Activated CD4-positive, alpha-beta T cell treated with anti-CD3 and anti-CD28 coated beads for 1 hour (primary cell): Measurements from ENCODE around the gene SLC2A1.
A peak's percentile ranks its signal among the peaks of the same experiment; 100 is the strongest.
"Not testable (repeated sequence)": the region's sequence is repeated elsewhere in the genome, so short reads cannot be mapped to it uniquely, and the experiment has no call there.

Source experiments
- DNase-seq: peaks from one replicate; pipeline ENCODE4 v3.0.0-alpha.2; 2020

Gene SLC2A1

DNA sequence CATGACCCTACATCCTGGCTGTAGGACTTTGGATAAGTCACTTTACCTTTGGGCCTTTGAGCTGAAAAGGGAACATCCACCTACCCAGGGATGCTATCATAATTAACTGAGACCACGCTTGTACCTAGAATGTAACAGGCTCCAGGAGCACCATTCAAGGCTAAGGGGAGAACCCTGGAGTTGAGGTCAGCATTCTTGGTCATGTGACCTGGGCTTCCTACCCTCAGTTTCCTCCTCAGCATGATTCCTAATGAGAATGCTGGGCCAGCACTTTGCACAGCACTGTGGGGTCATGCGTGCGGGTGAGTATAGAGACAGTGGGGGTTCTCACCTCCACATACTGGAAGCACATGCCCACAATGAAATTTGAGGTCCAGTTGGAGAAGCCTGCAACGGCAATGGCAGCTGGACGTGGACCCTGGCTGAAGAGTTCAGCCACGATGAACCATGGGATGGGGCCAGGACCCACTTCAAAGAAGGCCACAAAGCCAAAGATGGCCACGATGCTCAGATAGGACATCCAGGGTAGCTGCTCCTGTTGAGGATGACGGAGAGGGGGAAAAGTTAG is 31.3 kb downstream of the SLC2A1 start:
- no peak for DNase-seq

GRCh38 chr1:42926879-42927242 is 31.8 kb downstream of the SLC2A1 start:
- no peak for DNase-seq

DNA sequence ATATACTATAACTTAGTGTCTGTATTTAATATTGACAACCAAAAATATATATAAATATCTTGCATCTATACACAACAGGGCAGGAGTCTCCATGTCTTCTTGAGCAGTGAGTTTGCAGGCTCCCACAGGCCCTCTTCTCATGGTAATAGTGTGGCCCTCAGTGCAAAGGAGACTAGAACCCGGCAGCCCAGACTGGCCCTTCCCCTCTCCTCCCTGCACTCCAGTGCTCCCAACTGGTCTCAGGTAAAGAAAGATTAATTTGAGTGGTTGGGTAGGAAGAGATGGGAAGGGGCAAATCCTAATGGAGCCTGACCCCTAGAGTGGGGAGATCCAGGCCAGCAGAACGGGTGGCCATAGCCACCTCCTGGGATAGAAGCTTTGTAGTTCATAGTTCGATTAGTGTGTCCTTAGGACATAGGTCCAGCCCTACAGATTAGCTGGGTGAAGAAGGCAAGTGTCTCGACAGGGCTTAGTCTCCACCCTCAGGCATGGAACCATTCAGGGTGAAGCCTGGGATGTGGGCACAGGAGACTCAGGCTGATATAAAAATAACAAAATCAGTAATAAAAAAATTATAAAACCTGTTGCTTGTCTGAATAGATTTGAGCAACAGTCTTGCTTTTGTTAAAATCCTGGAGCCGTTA is 32.3 kb downstream of the SLC2A1 start:
- no peak for DNase-seq

GRCh38 chr1:42924851-42925760 is 33.6 kb downstream of the SLC2A1 start:
- no peak for DNase-seq

- DNase-seq = peak; percentile 82
Observed at GRCh38 chr1:42924082-42924850, 34.4 kb downstream of the SLC2A1 start.

- DNase-seq = no peak
Observed at GRCh38 chr1:42923367-42924081, 35.1 kb downstream of the SLC2A1 start.

GRCh38 chr1:42922687-42923366 is 35.8 kb downstream of the SLC2A1 start:
- no peak for DNase-seq

DNA sequence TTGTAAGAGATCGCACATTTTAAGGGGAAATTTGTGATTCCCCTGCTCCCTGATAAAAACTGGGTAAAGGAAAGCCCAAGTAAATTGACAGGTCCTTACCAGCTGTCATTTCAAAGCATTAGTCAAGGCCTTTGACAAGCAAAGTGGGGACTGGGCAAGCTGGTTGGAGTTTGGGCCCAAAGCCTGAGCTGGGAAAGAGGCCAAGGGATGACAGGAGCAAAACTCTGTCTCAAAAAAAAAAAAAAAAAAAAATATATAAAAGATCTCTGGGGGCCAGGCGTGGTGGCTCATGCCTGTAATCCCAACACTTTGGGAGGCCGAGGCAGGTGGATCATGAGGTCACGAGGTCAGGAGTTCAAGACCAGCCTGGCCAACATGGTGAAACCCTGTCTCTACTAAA is 36.9 kb downstream of the SLC2A1 start:
- no peak for DNase-seq

GRCh38 chr1:42919651-42920050 is 39.0 kb downstream of the SLC2A1 start:
- DNase-seq = not testable (repeated sequence)

DNA sequence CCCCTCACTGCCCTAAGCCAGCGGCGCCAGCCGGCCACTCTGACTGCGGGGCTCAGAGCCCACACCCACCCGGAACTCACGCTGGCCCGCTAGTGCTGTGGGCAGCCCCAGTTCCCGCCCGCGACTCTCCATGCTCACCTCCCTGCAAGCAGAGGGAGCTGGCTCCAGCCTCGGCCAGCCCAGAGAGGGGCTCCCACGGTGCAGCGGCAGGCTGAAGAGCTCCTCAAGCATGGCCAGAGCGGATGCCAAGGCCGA is 41.5 kb downstream of the SLC2A1 start:
- DNase-seq = no peak

- DNase-seq = no peak
Observed at GRCh38 chr1:42915456-42915855, 43.2 kb downstream of the SLC2A1 start.

GRCh38 chr1:42914092-42914627 is 44.5 kb downstream of the SLC2A1 start:
- DNase-seq = no peak

DNA sequence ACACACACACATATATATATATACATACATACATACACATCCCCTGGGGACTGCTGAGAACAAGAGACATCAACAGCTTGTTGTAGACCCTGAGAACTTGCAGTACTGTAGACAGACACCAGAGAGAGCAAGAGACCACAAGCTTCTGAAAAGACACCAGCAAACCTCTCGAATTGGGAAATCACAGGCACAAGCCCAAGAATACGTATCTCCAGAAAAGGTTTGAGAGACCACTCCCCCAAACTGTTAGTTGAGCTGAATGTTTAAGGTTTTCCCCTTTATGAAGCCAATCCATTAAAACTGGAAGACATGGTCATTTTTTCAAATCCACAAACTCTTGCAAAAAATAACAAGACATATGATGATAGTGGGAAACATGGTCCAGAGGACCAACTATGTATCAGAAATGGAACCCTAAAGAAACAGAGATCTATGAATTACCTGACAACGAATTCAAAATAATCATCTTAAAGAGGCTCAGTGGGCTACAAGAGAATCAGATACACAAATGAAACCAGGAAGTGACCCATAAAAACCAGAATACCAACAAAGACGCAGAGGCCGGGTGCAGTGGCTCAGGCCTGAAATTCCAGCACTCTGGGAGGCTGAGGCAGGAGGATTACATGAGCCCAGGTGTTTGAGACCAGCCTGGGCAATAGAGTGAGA is 45.1 kb downstream of the SLC2A1 start:
- no peak for DNase-seq

GRCh38 chr1:42910985-42911384 is 47.7 kb downstream of the SLC2A1 start:
- DNase-seq = no peak

GRCh38 chr1:42908046-42908445 is 50.6 kb downstream of the SLC2A1 start:
- no peak for DNase-seq

GRCh38 chr1:42904434-42904833 is 54.2 kb downstream of the SLC2A1 start:
- no peak for DNase-seq

DNA sequence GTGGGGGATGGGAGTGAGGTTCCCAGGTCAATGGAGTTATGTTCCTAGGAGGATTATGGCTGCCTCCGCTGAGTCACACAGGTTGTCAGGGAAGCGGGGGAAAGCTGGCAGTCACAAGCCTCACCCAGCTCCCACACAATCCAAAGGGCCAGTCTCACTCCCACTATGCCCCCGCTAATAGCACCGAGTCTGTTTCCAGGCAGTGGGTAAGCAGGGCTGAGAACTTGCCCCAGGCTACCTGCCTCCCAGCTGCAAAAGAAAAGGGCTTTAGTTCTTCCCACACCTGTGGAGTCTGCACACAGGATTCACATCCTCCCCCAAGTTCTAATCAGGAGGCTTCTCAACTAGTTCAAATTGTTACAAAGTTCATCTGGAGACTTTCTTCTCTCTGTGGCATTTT is 58.7 kb downstream of the SLC2A1 start:
- DNase-seq = not testable (repeated sequence)

DNA sequence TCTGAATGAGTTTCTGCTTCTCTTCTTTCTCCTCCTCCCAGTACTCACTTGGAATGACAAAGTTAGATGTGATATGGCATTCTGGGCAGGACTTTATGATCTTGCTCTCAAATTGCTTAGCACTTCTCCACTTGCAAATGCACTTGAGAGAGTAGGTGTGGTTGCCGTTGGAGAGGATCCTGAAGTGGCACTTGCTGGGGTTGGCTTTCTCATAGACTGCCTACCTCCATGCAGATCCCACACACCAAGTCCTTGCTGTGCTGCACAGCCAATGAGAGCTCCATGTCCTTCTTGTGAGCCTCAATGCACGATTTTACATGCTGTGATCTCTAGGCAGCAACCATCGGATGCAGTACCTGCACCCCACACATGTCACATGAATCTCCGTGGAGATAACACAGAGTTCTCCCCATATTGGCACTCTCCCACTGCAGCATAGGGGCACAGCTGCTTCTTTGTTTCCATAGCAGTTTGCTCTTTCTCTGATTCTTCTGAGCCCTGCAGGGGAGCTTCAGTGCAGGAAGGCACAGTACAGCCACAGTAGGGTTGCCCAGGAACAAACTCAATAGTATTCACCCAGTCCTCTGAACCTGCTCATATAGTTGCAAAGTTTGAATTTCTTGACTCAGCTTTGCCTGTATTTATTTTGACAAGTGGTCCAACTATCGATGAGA is 67.1 kb downstream of the SLC2A1 start:
- DNase-seq = no peak

DNA sequence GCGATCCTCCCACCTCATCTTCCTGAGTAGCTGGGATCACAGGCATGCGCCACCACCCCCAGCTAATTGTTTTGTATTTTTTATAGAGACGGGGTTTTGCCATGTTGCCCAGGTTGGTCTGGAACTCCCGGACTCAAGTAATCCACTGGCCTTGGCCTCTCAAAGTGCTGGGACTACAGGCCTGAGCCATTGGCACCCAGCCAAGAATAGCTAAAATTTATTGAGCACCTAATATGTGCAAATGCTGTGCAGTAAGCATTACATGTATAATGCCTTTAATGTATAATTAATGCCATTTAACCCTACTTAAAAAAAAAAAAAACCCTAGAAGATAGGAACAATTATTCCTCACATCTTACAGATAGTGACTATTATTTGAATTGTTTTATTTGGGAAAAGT is 69.4 kb downstream of the SLC2A1 start:
- no peak for DNase-seq

DNA sequence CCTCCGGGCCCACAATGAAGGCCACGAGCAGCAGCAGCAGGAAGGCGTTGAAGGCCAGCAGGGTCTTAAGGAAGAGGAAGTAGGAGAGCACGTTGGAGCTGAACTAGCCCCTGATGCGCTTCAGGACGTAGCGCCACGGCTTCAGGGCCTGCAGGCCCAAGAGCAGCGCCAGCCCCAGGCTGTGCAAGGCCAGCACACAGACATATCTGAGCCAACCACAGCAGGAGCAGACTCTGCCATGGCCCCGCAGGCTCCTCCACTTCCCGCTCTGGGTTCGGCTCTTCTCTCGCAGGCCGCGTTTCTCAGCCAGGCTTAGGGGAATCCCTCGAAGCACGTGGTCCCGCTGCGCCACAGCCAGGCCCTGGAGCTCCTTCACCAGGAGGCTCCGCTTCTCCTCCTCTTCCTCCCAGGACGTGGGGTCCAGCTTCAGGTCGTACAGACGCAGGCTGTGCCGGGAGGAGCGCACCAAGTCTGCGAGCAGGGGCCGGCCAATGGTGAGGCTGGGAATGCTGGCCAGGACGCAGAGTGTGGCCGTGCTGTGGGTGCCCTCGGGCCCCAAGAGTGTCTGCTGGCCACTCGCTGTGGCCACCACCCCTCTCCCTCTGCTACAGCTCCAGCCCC is 70.5 kb downstream of the SLC2A1 start:
- DNase-seq = no peak
